GM21825 (cell line): Measurements from ENCODE around the gene STX5.
"Not testable (repeated sequence)": the region's sequence is repeated elsewhere in the genome, so short reads cannot be mapped to it uniquely, and the experiment has no call there.

ENCODE experiments used
- ATAC-seq: cut with Tn5 transposase; IDR thresholded peaks from one replicate; pipeline ENCODE4 v1.9.1; 2021; ENCODE audit warnings: mild to moderate bottlenecking, moderate library complexity; ENCODE audit not compliant: unreplicated experiment

STX5 gene

GRCh38 chr11:62832336-62833234 is 734 bp upstream of the STX5 start, which contains the start of gene TEX54:
TEX54 (minus strand) TSS chr11:62832841.
- ATAC-seq, result peak; percentile 7

GRCh38 chr11:62830904-62831519 is 839 bp downstream of the STX5 start:
- no peak for ATAC-seq

DNA sequence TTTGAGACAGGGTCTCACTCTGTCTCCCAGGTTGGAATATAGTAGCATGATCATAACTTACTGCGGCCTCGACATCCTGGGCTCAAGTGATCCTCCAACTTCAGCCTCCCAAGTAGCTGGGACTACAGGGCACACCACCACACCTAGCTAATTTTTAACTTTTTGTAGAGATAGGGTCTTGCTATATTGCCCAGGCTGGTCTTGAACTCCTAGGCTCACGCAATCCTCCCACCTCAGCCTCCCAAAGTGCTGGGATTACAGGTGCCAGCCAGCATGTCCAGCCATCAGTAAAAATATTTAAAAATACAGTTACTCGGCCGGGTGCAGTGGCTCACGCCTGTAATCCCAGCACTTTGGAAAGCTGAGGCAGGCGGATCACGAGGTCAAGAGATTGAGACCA is 3.7 kb downstream of the STX5 start:
- ATAC-seq, result not testable (repeated sequence)

DNA sequence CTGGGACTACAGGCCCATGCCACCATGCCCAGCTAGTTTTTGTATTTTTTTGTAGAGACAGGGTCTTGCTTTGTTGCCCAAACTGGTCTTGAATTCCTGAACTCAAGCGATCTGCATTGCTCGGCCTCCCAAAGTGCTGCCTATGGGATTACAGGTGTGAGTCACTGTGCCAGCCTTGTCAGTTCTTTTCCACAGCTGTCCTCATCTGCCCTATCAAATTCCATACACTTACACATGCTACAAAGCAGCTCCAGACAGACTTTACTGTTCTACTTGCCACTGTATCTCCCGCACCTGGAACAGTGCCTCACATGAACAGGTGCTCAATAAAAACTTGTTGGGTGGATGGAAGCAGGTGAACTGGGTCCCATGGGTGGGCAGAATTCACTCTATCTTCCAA is 8.2 kb downstream of the STX5 start:
- no peak for ATAC-seq

DNA sequence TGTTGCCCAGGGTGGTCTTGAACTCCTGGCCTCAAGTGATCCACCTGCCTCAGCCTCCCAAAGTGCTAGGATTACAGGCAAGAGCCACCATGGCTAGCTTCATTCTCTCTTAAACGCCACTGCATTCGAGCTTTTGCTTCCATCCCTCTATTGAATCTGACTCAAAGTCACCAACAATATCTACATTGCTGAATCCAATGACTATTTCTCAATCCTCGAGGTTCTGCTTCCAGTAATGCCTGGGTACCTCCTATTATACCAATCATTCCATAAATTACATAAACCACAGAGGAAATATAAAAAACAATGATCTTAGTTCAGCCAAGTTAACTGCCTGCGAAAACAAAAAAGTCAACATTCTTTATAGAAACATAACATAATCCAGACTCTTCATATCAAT is 14.7 kb downstream of the STX5 start:
- ATAC-seq, result no peak

- no peak for ATAC-seq
These were observed 15.3 kb downstream of the STX5 start for GRCh38 chr11:62816557-62816956.

DNA sequence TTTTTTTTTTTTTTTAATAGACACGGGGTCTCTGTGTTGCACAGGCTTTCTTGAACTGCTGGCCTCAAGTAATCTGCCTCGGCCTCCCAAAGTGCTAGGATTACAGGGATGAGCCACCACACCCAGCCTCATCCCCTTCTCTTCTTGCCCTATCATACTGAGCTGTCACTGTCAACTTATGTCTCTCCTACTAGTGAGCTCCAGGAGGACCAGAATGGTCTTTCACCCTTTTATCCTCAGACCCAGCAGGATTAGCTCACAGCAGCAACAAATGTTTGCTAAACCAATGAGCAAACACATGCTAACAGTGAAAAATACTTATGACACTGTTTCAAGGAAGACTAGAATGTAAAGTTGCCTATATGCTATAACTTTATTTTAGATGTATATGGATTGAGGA is 20.2 kb downstream of the STX5 start:
- ATAC-seq, result no peak

- ATAC-seq, result no peak
These were observed 21.1 kb downstream of the STX5 start for GRCh38 chr11:62810748-62811147.

DNA sequence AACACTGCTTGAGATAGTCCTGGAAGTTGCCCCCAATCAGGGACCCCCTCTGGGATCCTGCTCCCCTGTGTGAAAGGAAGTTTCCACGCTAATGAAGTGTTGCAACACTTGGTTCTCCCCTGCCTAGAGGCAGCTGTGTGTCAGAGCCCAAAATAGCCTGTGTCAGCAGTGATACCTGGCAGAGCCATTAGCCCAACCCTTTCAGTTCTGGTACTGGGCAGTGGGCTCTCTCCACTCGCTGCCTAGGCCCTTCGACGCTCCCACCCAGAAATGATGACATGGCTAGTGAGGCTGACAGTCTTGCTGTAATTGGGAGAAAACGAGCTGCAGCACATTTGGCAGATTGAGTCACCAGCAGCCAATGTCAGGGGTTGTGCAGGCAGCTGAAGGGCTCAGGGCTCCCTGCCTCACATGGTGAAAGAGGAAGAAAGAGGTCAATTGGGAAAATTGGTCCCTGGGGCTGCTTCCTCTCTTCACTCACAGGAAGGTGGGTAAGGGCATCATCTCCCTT is 25.2 kb downstream of the STX5 start:
- ATAC-seq, result no peak

DNA sequence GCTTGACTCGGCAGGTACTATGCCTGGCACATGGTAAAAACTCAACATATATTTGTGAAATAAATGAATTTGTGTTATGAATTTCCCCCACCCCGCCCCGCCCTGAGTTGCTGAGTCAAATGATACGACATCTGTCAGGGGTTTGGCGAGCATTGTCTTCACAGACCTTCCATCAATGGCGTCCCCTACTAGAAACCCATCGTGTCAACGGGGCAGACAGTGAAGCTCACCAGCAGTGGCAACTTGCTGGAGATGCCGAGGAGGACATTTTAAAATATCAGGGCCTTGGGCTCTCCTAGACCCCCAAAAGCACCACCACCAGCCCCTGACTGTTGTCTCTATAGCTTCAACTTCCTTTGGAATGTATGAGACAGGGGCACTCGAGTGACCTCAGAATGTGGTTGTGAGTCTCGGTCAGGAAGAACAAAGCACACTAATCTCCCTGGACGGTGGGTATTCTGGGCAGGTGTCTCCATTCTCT is 25.9 kb downstream of the STX5 start:
- no peak for ATAC-seq

DNA sequence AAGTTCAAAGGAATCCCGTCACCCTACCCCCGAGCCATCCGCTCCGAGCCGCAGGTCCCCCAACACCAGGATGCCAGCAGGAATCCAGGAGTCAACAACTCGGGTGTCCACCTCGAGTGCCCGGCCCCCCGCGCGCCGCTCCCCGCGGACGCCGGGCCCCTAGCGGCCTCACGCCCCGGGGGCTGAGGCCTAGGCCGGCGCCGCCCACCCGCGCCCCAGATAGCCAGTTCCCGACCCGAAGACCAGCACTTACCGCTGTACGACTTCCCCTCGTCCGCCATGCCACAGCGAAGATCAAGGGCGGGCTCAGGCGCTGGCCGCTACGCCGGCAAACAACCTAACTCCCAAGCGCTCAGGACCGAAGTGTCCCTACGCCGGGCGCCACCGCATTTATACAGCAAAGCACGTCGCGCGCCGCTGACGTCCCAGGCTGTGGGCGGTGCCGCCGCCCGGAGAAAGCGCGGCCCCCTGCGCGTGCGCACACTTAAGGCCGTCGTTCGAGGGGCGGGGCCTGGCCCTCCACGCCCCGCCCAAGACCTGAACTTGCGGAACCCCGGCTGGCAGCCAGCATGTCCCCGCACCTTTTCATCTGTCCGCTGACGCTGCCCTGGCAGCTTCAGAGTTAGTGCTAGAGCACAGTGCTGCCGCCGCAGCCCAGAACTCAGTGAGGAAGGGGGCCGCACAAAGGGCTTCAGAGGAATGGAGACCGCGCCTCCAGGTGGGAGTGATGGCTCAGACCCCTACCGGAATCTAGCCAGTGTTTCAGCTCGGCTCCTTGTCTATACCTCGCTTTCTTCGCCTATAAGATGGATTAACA is 26.6 kb downstream of the STX5 start, which contains the start of gene NXF1:
Gene NXF1, minus strand, starts transcription at position 365 of the 817 bp plus-strand sequence. Its CDS starts 84 bp downstream, at position 281.
- peak; percentile 83 for ATAC-seq

DNA sequence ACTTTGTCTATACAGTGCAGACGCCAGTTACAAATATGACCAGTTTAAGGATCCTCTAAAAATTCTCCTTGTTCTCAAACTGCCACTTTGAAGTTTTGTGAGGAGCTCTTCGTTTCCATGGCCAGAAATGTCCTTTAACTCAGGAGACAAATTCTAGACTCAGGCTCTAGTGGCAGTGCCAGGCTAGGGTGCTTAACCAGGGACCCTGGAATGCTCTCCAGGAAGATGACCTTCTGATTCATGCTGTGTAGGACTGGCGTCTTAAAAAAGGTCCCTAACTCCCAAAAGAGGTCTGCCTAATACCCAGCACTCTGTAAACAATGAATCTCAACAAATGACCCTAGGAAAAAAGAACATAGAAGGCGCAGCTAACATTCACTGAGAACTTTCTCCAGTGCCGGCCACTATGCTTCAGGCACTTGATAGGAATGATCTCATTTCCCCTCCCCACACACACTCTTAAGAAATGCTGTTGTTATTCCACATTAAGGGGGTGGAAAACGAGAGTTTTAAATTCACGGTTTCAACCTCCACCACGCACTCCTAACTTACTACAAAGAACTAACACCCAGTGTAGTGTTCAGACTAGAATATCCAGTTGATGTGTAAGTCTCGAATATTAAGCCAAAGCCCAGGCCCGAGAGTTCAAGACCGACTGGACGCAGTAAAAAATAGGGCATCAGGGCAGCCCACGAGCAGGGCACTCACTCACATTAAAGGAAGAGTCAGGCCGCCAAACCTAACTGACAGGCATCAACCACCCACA is 27.4 kb downstream of the STX5 start:
- ATAC-seq, result peak; percentile 5

- ATAC-seq, result no peak
These were observed 30.8 kb downstream of the STX5 start for GRCh38 chr11:62801071-62801470.

DNA sequence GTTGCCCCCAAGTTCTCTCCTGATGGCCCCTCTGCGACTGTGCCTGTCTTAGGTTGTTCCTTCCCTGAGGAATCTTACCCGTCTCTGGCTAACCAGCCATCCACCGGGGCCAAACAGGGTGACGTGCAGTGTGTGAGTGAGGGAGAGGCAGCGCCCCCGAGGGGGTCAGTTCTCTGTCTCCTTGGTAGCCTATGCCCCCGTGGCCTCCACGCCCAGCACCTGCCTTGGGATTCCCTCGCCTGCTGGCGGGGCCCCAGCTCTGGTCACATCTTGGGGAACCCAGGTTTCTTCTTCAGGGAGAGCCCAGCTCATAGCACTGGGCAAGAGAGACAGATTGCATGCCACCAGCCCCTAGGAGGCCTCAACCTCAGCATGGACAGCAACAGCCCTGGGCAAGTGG is 32.4 kb downstream of the STX5 start:
- no peak for ATAC-seq

DNA sequence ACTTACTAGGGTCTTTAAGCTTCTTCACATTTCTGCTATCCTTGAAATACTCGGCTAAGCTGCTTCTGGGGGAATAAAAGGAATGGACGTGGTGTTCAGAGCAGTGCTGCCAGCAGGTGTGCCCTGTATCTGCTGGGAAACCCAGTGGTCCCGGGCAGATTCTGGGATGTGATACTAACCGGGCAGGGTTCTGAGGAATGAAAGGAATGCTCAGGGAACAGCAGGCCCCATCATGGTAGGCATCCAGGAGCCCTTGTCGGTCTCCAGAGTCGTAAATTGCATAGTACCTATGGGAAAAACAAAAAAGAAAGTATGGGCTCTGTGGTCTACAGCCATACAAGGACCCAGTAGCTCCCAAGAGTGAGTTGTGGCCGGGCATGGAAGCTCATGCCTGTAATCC is 35.6 kb downstream of the STX5 start:
- ATAC-seq, result no peak

- no peak for ATAC-seq
These were observed 37.6 kb downstream of the STX5 start for GRCh38 chr11:62794201-62794775.

GRCh38 chr11:62792202-62792575 is 39.7 kb downstream of the STX5 start:
- no peak for ATAC-seq

DNA sequence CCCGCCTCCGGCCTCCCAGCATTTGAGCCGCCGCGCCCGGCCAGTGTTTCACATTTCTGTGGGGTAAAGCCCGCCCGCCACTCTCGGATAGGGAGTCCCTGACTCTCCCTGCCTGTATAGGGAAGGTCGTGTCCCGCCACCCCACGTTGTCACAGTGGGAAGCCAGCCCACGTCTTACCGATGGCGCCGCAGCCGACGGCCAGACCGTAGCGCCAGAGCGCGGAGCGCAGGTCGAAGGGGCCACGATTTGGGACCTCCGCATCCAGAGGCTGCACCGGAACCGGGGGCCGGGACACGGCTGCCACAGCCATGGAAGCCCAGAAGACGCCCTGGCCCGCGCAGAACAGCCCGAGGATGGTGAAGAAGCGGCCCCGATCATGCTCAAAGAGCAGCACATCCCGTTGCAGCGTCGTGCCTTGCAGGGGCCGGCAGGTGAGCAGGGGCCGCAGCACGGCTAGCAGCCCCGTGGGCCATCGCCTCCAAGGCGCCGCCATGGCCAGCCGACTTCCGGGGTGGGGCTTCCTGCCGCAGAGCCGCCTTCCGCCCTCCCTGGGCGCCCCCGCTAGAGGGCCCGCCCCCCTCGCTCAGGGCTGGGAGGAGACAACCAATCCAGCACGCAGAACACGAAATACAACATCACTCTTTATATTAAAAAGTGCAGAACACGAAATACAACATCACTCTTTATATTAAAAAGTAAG is 40.2 kb downstream of the STX5 start, which contains the start of gene TMEM223:
Gene TMEM223, minus strand, starts transcription at position 506 of the 701 bp plus-strand sequence. Its CDS starts 12 bp downstream, at position 494.
- ATAC-seq, result peak; percentile 64

GRCh38 chr11:62789576-62789975 is 42.3 kb downstream of the STX5 start:
- no peak for ATAC-seq
